GM18520 (cell line): Measurements from ENCODE around the gene TTBK2.

Experiments used
- ATAC-seq: cut with Tn5 transposase; IDR thresholded peaks from one replicate; pipeline ENCODE4 v1.9.1; 2021; ENCODE audit not compliant: unreplicated experiment

Gene TTBK2

DNA sequence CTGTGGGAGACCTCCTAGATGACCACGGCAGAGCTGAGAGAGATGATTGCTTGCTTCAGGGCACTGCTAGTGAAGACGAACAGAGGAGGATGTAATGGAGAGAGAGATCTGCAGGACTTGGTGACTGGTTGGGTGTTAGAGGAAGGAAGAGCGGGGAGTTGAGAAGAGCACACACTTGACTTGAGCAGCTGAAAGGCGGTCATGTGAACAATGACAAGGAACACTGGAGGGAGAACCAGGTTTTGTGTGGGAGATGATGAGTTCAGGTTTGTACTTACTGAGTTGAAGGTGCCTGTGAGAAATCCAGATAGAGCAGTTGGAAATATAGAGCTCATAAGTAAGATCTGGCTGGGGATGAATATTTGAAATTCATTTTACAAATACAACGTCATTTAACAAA is 224.0 kb downstream of the TTBK2 start:
- ATAC-seq, result no peak

DNA sequence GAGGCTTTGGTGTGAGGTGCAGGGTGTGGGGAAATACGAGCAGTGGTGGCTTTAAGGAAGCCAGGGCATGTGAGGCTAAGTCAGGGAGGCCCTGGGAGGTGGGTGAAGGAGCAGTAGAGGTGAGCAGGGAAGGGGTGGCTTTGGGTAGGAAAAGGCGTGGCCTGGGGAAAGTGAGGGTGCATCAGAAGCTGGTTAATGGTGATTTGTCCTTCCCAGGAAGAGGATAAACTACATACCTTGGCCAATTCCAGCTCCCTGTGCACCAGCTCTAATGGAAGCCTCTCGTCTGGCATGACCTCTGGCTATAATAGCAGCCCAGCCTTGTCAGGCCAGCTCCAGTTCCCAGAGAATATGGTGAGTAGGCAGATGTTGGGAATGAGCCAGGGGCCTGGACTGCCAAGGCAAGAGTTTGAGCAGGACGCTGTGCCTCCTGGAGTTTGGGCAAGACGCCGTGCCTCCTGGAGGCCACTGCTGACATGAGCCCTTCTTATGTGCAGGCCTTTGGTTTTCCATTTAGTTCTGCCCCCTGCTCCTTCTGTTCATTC is 225.0 kb downstream of the TTBK2 start:
- no peak for ATAC-seq

- no peak for ATAC-seq
These were observed 226.2 kb downstream of the TTBK2 start for GRCh38 chr15:42694398-42694797.

GRCh38 chr15:42693942-42694341 is 226.6 kb downstream of the TTBK2 start:
- ATAC-seq, result no peak

GRCh38 chr15:42693496-42693895 is 227.1 kb downstream of the TTBK2 start:
- ATAC-seq, result no peak

- ATAC-seq, result no peak
These were observed 227.6 kb downstream of the TTBK2 start for GRCh38 chr15:42692997-42693396.

GRCh38 chr15:42692536-42692935 is 228.0 kb downstream of the TTBK2 start:
- ATAC-seq, result no peak

GRCh38 chr15:42691770-42692169 is 228.8 kb downstream of the TTBK2 start:
- no peak for ATAC-seq

DNA sequence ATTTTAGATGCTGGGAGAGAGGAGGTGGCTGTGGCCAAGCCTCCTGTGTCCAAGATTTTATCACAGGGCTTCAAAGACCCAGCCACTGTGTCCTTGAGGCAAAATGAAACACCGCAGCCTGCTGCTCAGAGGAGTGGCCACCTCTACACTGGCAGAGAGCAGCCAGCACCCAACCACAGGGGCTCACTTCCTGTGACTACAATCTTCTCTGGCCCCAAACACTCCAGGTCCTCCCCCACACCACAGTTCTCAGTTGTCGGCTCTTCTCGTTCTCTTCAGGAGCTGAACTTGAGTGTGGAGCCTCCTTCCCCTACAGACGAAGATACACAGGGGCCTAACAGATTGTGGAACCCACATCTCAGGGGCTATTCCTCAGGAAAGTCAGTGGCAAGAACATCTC is 229.3 kb downstream of the TTBK2 start:
- ATAC-seq, result no peak
